WI38 (cell line): Measurements from ENCODE around the gene PGBD1.

Source experiments
- H3K4me3 ChIP-seq: 2 replicates; pipeline ENCODE4 v1.5.1; 2011; ENCODE audit warnings: low read depth, mild to moderate bottlenecking, control low read depth, low read length
- TF ChIP-seq, protein P1 (sequence below): IDR thresholded peaks from 2 replicates; pipeline ENCODE4 v1.5.1; 2012; ENCODE audit warnings: low read depth, mild to moderate bottlenecking, control low read depth, low read length

PGBD1 gene

DNA sequence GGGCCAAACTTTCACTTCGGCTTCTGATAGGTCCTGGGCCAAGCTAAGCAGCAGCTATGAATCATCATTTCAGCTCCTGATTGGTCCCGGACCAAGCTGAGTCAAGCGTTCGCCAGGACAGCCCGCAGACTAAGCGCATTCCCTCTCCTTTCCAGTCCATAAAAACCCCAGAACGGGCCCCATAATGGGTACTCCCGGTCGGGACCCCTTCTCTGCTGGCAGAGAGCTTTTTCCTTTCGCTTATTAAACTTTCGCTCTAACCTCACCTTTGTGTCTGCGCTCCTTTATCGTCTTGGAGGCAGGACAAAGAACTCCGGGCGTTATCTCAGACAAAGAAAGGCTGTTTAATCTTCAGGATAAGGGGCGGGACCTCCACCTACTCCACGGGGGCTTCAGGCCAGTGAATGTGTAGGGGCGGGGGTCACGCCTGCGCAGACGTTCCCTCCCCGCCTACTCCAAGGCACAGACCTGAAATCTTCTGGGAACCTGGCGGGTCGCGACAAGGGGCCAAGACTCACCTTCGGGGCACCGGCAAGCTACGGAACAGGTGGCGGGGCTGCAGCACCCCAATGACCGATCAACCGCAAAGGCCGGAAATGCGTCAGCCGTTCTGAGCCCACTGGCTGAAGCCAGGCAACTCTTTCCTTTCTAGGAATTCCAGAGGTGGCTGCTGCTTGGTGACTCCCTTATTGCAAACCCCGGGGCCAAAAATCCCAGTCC, 54.4 kb downstream of the PGBD1 start, which contains the start of gene ZSCAN31:
TSS of gene ZSCAN31 (minus strand) at position 585 of the 720 bp plus-strand sequence. CDS start 6,465 bp downstream, outside the sequence.
- TF ChIP-seq, protein P1, sequence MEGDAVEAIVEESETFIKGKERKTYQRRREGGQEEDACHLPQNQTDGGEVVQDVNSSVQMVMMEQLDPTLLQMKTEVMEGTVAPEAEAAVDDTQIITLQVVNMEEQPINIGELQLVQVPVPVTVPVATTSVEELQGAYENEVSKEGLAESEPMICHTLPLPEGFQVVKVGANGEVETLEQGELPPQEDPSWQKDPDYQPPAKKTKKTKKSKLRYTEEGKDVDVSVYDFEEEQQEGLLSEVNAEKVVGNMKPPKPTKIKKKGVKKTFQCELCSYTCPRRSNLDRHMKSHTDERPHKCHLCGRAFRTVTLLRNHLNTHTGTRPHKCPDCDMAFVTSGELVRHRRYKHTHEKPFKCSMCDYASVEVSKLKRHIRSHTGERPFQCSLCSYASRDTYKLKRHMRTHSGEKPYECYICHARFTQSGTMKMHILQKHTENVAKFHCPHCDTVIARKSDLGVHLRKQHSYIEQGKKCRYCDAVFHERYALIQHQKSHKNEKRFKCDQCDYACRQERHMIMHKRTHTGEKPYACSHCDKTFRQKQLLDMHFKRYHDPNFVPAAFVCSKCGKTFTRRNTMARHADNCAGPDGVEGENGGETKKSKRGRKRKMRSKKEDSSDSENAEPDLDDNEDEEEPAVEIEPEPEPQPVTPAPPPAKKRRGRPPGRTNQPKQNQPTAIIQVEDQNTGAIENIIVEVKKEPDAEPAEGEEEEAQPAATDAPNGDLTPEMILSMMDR, result no peak
- H3K4me3 ChIP-seq, result peak within 1 kb of the TSS; percentile 69

DNA sequence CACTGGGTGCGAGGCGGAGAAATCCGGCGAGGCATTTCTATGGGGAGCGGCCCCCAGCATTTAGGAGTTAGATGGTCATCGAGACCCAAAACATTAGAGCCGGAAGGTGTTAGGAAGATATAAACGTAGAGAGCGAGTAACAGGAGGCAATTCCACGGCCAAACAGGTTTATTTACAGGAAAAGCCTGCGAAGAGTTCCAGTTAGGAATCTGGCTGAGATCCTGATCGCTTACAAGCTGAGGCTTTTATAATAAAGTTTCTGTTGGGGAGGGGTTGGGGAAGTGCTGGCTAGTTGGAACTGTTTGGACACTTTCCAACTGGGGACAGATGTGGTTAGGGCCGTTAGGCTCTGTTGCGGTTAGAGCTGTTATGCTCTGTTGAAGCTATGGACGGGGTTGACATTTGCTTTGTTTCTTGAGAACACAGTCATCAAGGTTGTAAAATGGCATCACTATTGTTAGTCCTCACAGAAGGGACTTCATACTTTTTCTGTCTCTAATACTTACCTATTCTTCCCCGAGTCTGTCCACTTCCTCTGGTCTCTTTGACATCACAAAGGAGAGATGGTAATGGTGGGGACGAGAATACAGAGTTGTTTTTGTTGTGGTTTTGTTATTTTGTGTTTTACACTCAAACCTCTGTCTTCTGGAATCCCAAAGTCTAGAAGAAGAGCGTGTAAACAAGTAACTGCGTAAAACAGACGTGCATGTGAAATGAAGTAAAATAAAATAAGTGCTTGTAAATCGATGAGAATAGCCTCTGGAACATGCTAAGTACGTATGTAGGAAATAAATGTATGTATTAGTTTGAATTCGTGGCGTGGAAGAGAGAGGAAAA, 55.1 kb downstream of the PGBD1 start:
- H3K4me3 ChIP-seq, result peak overlapping the region; percentile 69
- TF ChIP-seq, protein P1, result no peak

DNA sequence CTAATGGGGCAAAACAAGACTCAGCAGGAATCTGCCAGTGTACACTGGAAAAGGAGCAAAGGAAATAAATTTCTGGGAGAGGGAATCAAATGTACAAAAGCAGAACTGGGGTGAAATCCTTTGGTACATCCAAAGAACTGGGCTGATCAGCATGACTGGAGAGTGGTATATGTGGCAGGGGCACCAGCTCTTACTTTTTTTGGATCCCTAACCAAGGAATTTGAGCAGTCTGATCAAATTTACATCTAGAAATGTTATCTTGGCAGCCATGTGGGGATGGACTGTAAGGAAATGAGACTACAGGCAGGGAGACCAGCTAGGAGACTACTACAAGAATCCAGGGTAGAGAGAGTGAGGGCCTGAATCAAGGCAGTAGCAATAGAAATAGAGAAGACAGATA, 55.7 kb downstream of the PGBD1 start:
- peak overlapping the region; percentile 69 for H3K4me3 ChIP-seq
- TF ChIP-seq, protein P1, result no peak

DNA sequence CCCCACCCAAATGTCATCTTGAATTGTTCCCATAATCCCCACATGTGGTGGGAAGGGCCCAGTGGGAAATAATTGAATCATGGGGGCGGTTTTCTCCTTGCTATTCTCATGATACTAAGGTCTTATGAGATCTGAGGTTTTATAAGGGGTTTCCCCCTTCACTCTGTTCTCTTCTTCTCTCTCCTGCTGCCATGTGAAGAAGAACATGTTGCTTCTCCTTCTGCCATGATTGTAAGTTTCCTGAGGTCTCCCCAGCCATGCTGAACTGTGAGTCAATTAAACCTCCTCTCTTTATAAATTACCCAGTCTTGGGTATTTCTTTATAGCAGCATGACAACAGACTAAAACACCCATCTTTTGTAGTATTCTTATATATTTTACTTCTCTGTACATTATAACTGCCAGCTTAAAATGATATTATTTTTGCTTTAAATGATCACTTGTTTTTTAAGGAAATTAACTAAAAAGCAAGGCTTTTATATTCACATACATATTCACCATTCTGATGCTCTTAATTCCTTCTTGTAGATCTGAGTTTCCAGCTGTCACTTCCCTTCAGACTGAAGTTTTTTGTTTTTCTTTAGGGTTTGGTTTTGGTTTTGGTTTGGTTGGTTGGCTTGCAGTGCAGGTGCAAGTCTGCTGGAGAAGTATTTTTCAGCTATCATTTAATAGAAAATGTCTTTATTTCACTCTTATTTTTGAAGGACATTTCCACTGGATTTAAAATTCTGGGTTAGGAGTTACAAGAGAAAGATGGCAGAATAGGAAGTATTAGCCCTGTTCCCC, 59.1 kb downstream of the PGBD1 start:
- H3K4me3 ChIP-seq, result no peak overlapping the region
- TF ChIP-seq, protein P1, result no peak

DNA sequence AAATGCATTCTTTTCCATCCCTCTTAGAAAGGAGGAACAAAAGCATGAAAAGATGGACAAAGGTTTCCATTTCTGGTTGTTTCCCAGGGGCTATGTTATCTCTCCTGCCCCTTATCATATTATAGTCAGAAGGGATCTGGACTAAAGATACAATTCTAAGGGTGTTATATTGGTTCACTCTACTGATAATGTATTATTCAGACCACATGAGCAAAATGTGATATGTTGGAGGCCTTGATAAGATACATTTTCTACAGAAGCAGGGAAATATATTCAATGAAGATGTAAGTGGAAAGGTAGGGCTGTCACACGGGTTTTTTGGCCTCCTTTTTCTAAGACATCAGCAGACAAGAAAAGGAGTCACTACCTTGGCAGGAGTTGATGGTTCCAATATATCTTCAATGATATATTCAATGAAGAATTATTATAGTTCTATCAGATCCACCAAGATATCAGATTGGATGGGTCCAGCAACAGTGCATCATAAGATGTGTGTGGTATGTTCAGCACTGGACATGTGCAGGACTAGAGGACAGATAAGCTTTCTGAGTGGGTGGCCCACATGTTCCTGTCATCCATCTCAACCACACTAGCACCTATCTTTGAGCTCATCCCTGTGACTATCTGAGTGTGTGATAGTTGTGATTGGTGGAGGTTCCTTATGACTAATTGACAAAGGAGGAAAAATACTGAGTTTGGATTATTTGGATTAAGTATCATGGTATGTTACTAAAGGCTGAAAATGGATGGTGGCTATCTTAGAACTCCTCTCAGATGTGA, 62.7 kb downstream of the PGBD1 start:
- no peak overlapping the region for H3K4me3 ChIP-seq
- TF ChIP-seq, protein P1, result no peak

DNA sequence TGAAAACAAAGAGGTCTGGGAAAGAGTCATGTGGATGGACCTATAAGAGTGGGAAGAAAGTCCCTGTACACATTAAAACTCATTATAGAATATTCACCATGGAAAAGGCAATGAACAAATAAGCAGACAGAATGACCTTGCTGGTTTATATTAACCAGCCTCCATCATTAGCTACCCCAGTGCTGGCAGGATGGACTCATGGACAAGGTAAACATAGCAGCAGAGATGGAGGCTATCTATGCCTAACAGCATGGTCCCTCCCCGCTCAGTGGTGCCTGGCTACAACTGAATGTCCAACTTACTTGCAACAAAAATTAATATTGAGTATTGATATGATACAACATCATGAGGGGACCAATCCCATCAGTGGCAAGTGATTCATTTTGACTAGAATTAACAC, 63.8 kb downstream of the PGBD1 start:
- TF ChIP-seq, protein P1, result no peak
- H3K4me3 ChIP-seq, result no peak overlapping the region
